HG03354 (cell line): ENCODE measurements around the gene TMEM176A.

Experiments used
- ATAC-seq: cut with Tn5 transposase; IDR thresholded peaks from one replicate; pipeline ENCODE4 v1.9.1; 2021; ENCODE audit warnings: mild to moderate bottlenecking; ENCODE audit not compliant: unreplicated experiment, poor library complexity, severe bottlenecking

Gene TMEM176A

DNA sequence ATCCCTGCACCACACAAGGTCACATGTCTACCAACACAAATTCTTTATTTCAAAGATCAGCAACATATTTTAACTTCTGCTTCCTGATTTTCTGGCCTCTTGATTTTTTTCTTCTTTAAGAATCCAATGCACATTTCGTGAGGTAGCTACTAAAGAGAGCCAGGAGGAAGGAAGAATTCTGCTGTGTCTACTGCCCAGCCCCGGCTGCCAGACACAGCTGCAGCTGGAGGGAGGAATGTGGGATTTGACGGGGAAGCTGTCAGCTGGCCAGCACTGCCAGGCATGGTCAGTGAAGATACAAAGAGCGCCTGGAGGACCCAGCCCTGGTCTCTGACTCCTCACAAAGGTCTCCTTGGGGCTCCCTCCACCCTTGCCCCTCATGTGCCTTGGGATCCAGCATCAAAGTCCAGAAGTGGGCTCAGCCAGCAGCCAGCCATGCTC lies 44.9 kb downstream of the TMEM176A start:
- ATAC-seq: no peak

GRCh38 chr7:150846291-150847115 lies 45.9 kb downstream of the TMEM176A start:
- ATAC-seq: no peak

- ATAC-seq: no peak
These were observed 47.0 kb downstream of the TMEM176A start for GRCh38 chr7:150847536-150847935.

DNA sequence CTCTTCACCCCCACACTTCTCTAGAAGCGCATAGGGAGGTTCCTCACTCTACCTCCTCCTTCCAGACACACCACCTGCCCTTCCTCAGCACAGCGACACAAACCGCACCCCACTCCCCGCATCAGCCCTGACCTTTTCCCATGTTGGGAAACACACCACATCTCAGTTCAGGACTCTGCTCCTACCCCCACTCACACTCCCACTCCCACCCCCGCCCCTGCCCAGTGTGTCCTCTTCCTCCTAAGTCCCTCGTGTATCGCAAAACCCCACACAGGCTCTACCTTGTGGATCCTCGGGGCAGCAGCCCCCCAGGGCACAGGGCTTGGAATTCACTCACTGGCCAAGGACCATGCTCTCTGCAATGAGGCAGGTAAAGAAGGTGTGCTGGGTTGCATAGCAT lies 47.5 kb downstream of the TMEM176A start:
- no peak for ATAC-seq

- ATAC-seq: no peak
These were observed 48.1 kb downstream of the TMEM176A start for GRCh38 chr7:150848561-150849115.

DNA sequence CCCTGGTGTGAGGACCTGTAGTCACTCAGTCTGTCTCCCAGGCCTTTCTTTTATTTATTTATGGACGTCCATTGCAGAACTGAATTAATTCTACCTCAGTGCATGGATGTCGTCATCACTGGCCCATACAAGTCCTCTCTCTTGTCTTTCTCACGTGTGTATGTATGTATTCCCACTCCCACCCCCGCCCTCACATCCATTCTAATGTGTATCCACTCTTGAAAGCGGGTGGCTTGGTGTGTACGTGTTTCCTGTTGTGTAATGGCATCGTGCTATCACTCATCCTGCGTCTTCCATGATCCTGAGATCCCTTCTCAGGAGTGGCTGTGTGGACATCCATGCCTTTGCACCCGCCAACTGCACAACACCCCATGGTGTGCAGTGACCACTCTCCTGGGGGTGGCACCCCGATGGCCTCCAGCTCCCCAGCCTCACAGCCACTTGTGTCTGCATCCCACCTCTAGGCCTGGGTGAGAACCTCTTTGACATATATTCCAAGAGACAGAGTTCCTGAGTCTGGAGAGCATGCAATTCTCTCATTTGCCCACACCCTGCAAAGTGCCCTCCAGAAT lies 48.7 kb downstream of the TMEM176A start:
- no peak for ATAC-seq

- no peak for ATAC-seq
These were observed 49.7 kb downstream of the TMEM176A start for GRCh38 chr7:150850273-150850672.

DNA sequence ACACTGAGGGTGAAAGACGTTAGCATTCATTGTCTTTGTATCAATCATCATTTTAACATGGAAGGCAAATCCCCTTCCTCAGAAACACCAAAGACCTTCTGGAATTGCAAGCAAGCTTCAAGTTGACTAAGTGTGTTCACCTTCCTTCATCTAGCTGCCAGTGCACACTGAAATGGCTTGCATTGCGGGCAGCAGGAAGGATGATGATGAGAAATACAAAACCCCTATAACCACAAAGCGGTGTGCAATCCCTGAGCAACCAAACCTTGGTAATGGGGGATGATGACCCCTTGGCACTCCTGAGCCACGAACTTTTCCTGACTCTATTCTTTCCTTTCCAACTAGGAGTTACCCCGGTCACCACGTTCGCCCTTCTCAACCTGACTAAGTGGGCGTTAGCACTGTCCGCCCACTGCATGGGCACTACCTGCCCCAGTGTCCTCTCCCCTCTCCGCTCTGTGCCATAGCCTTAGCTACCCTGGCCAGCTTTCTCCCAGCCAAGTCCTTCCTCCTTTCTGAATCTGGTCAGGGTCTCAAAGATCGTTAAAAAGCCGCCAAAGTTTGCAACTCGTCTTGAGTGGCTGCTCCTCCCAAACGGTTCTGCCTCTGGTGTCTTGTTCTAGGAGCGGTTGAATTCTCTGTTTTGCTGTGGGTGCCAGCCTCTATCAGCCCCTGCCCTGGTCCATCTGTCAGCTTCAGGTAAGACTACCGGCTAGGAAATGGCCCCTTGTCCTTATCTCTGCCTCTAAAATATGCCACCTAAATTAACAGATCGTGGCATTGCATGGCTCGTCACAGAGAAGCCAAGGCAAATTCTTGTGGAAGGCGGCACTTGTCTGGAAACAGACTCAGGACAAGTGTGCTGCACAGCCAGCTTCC lies 51.2 kb downstream of the TMEM176A start:
- no peak for ATAC-seq

DNA sequence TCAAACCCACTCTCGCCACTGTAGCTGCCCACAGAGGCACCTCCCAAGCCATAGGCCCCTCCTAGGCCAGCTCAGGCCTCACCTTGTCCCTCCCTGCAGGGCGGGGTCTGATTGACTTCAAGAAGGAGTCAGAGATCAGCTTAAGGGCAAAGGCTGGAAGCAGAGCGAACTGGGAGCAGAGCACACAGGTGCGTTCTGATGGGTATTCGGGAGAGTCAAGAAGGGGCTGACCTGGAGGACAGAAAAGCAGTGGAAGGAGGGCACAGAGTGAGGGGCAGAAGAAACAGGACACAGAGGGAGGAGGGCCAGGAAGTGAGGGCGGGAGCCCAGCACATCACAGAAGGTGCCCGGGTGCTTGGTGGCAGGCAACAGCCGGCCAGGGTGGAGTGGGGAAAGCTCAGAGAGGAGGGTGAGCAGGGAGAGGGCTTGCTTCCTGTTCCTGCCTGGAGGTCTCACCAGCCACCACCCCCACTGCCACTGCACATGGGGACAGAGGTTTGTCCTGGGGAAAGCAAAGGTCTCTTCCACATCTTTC lies 51.9 kb downstream of the TMEM176A start, which contains the start of gene AOC1:
Gene AOC1, plus strand, starts transcription at position 147 of the 535 bp plus-strand sequence. CDS start 3,954 bp downstream, outside the sequence.
- no peak for ATAC-seq

DNA sequence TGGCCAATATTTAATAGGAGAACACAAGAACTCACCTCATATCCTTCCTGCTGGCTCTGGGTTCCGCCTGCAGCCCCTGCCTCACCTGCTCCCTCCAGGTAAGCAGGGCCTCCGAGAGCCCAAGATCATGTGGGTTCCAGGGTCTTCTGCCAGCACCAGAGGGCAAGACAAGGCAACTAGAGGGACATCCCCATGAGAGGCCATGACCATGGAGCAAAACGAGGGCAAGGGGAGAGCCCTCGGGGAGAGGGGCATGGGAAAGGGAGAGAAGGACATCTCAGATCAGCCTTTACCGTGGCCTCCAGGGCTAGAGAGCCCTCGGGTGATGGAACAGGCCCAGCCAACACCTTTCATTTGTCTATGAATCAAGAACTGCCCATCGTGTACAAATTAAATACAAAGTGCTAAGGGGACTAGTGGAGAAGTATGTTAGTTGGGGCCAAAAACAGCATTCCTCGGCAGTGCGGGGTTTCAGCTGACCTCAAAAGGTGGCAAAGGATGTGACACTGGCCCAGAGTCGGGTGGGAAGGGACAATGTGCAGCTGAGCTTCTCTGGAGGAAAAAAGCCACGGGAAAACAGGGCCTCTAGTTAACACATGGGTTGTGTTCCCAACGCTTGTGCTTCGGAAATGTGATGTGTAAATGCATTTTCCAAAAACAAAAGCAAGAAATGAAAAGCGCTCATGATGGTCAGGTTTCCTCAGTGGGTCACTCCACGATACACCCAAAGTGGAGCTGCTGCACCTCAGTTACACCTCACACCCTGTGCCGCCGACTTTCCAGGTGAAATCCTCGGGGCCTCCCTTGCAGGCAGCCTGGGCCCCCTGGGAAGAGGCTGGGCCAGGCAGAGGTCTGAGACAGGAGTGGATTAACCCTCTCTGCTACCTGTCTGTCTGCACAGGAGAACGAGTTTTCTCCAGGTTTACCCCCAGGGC lies 53.8 kb downstream of the TMEM176A start:
- no peak for ATAC-seq
